Effector CD8-positive, alpha-beta T cell (primary cell): ENCODE data around the gene ZNF672.
A peak's percentile ranks its signal among the peaks of the same experiment; 100 is the strongest.

ENCODE experiments used
- DNase-seq: peaks from one replicate; lab custom pipeline; 2025; lab: John Stamatoyannopoulos, UW

ZNF672 gene

GRCh38 chr1:248834343-248834940, 3.6 kb upstream of the ZNF672 start:
- no peak for DNase-seq

- no peak for DNase-seq
Measured at GRCh38 chr1:248837045-248837780, 811 bp upstream of the ZNF672 start.

- DNase-seq, result peak; percentile 83
Measured at GRCh38 chr1:248838357-248839167, 538 bp downstream of the ZNF672 start.

- no peak for DNase-seq
Measured at GRCh38 chr1:248839168-248839555, 1.1 kb downstream of the ZNF672 start.

- DNase-seq, result no peak
Measured at GRCh38 chr1:248840946-248841345, 2.9 kb downstream of the ZNF672 start.

DNA sequence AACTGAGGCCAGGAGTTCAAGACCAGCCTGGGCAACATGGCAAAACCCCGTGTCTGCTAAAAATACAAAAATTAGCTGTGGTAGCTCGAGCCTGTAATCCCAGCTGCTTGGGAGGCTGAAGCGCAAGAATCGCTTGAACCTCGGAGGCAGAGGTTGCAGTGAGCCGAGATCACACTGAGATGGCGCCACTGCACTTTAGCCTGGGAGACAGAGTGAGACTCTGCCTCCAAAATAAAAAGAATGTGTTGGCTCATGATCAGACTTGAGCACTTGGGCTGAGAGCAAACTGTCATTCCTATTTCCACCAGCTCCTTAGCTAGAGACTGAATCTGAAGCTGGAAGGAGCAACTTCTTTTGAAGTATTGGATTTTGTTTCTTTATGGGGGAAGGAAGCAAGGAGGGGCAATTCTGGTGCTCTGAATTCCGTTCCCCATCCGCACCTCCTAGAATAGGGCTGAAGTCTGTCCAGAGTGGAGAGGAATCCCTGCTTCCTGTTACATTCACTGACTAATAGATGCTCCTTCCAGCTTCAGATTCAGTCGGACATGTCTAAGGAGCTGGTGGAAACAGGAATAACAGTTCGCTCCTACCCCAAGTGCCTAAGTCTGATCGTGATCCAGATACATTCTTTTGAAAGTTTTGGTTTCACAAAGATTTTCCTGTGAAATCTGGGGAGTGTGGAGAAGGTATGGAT, 3.8 kb downstream of the ZNF672 start:
- DNase-seq, result no peak

GRCh38 chr1:248842781-248843331, 4.8 kb downstream of the ZNF672 start:
- no peak for DNase-seq

DNA sequence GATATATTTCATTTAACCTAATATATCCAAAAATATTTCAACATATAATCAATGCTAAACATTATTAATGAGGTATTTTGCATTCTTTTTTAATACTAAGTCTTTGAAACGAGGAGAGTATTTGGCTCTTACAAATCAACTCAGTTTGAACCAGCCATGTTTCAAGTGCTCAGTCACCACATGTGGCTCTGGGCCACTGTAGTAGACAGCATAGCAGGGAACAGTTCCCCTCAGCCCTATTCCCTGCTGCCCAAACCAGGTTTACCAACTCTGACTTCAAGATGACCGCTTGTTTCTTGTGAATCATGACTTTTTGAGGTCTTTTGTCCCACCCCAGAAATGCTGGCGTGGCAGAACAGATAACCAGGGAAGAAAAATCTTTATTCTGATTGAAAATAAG, 5.7 kb downstream of the ZNF672 start:
- DNase-seq, result no peak

DNA sequence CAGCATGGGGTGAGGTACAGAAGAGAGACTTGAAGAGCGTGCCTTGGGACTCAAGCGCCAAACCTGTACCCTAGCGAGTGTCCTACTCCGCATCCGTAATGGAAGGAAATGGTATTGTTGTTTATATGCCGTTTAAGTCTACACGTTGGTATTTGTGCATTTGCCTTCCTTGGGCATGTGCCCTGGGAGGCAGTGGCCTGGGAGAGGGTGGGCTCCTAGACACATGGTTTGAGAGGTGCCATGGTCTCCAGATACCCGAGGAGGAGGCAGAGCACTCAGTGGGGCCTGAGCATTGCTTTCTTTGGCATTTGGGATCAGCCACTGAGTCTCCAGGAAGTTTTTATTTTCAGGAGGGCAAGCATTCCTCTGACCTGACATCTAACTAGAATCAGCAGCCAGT, 6.5 kb downstream of the ZNF672 start:
- DNase-seq, result no peak

- no peak for DNase-seq
Measured at GRCh38 chr1:248847181-248847955, 9.3 kb downstream of the ZNF672 start.

DNA sequence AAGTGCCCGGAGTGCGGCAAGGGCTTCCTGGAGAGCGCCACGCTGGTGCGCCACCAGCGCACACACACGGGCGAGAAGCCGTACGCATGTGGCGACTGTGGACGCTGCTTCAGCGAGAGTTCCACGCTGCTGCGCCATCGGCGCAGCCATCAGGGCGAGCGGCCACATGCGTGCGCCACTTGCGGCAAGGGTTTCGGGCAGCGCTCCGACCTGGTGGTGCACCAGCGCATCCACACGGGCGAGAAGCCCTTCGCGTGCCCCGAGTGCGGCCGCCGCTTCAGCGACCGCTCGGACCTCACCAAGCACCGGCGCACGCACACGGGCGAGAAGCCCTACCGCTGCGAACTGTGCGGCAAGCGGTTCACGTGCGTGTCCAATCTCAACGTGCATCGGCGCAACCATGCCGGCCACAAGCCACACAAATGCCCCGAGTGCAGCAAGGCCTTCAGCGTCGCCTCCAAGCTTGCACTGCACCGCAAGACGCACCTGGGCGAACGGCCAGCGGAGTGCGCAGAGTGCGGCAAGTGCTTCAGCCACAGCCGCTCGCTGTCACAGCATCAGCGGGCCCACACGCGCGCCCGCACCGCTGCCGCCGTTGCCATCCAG, 10.0 kb downstream of the ZNF672 start:
- no peak for DNase-seq

- no peak for DNase-seq
Measured at GRCh38 chr1:248848602-248849001, 10.6 kb downstream of the ZNF672 start.

DNA sequence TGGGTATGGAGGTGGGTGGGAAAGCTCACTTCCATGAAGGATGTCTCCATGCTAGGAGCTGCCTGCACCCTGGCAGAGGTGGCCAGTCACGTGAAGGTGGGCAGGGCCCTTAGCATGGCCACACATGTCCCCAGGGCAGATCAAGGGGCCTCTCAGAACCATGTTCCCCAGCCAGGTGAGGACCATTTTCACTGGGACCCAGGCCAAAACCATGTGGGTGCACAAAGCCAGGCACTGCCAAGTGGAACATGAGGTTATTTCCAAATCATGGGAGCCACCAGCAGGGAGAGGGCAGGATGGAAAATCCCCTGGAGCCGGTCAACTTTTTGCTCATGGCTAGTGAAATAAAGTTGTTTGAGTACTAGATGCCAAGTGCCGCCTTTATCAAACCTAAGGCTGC, 11.1 kb downstream of the ZNF672 start:
- no peak for DNase-seq

DNA sequence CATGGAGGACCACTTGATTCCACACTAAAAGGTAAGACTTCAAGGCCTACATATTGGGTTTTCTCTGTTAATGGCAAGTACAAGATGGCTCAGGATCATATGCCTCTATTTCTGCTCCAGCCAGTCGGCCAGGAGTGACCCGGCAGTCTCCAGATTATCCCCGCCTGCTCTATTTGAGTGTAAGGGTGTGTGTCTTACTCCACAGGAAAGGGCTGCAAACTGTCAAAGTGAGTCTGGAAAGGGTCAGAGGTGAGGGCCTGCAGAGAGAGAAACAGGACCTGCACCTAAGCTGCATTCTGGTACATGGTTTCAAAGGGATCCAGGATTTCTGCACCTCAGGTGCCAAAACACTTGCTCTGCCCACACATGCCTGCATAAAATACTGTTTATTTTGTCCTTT, 11.6 kb downstream of the ZNF672 start:
- no peak for DNase-seq

- DNase-seq, result no peak
Measured at GRCh38 chr1:248850124-248850523, 12.1 kb downstream of the ZNF672 start.

DNA sequence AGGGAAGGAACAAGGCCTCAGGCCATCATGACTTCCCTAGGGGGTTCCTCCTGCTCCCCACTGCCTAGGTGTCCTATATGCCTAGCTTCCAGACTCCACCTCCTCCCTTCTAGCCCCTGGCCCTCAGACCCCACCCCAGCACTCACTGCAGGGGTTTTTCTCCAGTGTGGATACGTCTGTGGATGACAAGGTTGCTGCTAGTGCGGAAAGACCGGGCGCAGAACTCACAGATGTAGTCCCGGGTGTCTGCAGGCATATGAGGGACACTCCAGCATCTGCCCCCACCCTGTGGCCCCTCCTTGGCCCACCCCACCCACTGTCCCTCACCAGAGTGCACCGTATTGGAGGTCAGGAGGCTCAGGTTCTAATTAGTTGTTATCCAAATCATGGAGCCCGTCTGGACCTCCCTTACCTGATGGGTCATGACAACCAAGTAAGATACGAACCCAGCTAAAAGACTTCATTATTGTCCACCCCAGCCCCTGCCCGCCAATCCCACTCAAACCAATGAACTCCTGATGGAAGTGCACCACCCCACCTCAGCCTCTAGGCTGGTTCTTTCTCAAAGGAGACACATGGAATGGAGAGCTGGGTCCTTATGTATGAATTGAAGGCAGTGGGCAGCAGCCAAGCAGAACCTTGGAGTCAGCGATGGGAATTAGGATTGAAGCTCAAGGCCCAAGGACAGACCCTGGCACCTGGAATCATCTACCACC, 12.7 kb downstream of the ZNF672 start:
- DNase-seq, result no peak

GRCh38 chr1:248851390-248851789, 13.4 kb downstream of the ZNF672 start:
- no peak for DNase-seq

DNA sequence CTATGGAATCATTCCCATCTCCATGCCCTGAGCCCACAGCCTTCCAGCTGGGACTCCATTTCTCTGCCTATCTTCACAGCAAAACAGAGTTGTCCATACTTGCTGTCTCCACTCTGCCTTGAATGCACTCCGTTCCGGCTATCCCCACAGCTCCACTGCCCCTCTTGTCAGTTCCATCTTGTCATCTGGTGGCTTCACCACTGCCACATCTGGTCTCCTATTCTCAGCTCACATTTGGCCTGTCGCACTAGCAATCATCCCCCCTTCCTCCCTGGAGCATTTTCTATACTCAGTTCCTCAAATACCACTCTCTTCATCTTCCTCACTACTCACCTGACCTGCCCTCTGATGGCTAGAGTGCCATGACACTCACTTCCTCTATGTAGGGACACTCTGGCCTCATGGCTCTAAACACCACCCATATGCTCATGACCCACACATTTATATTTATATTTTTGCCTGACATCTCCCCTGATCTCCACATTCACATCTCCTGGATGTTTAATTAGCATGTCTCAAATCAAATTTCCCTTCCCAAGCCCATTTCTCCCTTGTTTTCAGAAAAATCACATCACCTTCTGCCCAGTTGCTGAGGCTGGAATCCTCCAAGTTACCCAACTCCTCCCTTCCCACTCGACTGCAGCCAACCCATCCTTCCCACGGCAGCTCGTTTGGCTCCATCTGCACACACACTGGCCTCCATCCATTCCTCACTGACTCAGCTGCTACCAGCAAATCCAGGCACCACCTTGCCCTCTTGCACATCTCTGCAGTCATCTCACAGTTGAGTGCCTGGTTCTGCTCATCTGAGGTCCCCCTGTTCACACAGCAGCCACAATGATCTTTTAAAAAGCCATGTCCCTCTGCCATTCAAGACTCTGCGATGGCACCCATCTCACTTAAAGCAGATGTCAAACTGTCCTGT, 14.7 kb downstream of the ZNF672 start:
- no peak for DNase-seq
